Right lobe of liver (tissue), 6 donors: ENCODE data around the gene CD302. TPM values are rescaled to one million over a fixed set of nuclear protein-coding genes. Genes with fewer than 3 reads are reported as not detected.
"Not testable (repeated sequence)": the region's sequence is repeated elsewhere in the genome, so short reads cannot be mapped to it uniquely, and the experiment has no call there.

Experiments
- ATAC-seq, 4 donors: fragments of 200-7000 bp; cut with Tn5 transposase; one replicate each; pipeline ENCODE4 v1.9.1; 2020; ENCODE audit warnings: mild to moderate bottlenecking in 4 of 4, moderate library complexity in 4 of 4
- DNase-seq, 3 donors: peaks; one replicate each; pipeline ENCODE4 v3.0.0-alpha.2; 2020
- H3K27ac ChIP-seq, 3 donors: fragments of 200-600 bp; one replicate each; pipeline ENCODE4 v1.8.0; 2022
- H3K27me3 ChIP-seq, 2 donors: fragments of 200-600 bp; one replicate each; pipeline ENCODE4 v1.8.0; 2022
- H3K36me3 ChIP-seq, 4 donors: fragments of 200-600 bp; sonication (generic) in 1 of 4; one replicate each; pipeline versions ENCODE4 v1.5.1 to v1.8.0; 2017 to 2022; ENCODE audit warnings: control low read depth in 1 of 4
- H3K4me1 ChIP-seq, 4 donors: fragments of 200-600 bp; sonication (generic) in 1 of 4; one replicate each; pipeline versions ENCODE4 v1.5.1 to v1.8.0; 2017 to 2022; ENCODE audit warnings: control low read depth in 1 of 4
- H3K4me3 ChIP-seq, 3 donors: fragments of 200-600 bp; one replicate each; pipeline ENCODE4 v1.8.0; 2022
- H3K9me3 ChIP-seq, 4 donors: fragments of 200-600 bp; sonication (generic) in 1 of 4; one replicate each; pipeline versions ENCODE4 v1.5.1 to v1.8.0; 2017 to 2022; ENCODE audit warnings: control low read depth in 1 of 4
- CTCF ChIP-seq, 4 donors: fragments of 200-600 bp in 3 of 4; fragments of 450-650 bp in 1 of 4; IDR thresholded peaks; one replicate each; pipeline versions ENCODE4 v1.5.1 to v1.8.0; 2016 to 2022; ENCODE audit warnings: antibody characterized with exemption in 4 of 4, mild to moderate bottlenecking in 2 of 4
- POLR2A ChIP-seq: fragments of 450-650 bp; IDR thresholded peaks from one replicate; pipeline ENCODE4 v1.6.1; 2017; ENCODE audit warnings: antibody characterized with exemption, mild to moderate bottlenecking
- WGBS: methylation state at CpG from one replicate; pipeline ENCODE4 v1.1.6; 2018; ENCODE audit warnings: low coverage, low lambda C conversion rate; ENCODE audit not compliant: insufficient coverage; ENCODE audit errors: missing lambda C conversion rate; 5-methylcytosine and 5-hydroxymethylcytosine counted together
- intact Hi-C, 2 donors: fragments of 100-400 bp; cut with DNase I; formaldehyde crosslinking; loops; one replicate each; pipeline versions ENCODE4 v1.11.2 to v1.14.1; 2022
- total RNA-seq, 6 experiments: library from RNA; depleted of rRNA in 2 of 6; stranded (reverse); fragments of >200 nt in 2 of 6; fragmentation: NEBNext Ultra II Directional in 3 of 6; extraction: Animal tissue kit (Norgen Biotek cat#: 25700) in 3 of 6; gene quantifications; one replicate each; pipeline versions ENCODE4 v1.1.0 to v1.2.4, GENCODE V29; 2016 to 2023
- donor health status: DM: no; HTN: yes; CAD: no.
- donor health status: DM: no; HTN: no; CAD: no.
- donor health status: DM: no; HTN: no; CAD: no.
- donor health status: DM: no; HTN: yes; CAD: no.
- donor health status: DM: no; HTN: yes; CAD: no.

Gene CD302
- total RNA-seq, 6 experiments from 2014 or later, result 114 to 163 (median 130) TPM

- ATAC-seq (no peak), DNase-seq (no peak)
- Histone ChIP-seq H3K27ac (no peak overlapping the region), H3K27me3 (no peaks in the 10 kb centered on the region), H3K4me1 (no peaks in the 10 kb centered on the region), H3K4me3 (no peak overlapping the region), H3K9me3 (no peaks in the 10 kb centered on the region), H3K36me3 (peaks cover 0 to 48% (median 10%) of the 10 kb centered on the region in 4 donors)
- WGBS, result 85% methylated on average over 1 of the region's 1 CpG
- TF ChIP-seq CTCF (IDR thresholded peaks at IDR 0.05) (no peak), POLR2A (no peak)
- intact Hi-C loops, result no loop called here
These were observed 47.1 kb downstream of the CD302 start for GRCh38 chr2:159750873-159751272.

GRCh38 chr2:159748089-159748488, 49.9 kb downstream of the CD302 start:
- H3K9me3 ChIP-seq, result no peaks in the 10 kb centered on the region
- no peak overlapping the region for H3K27ac ChIP-seq
- no peaks in the 10 kb centered on the region for H3K4me1 ChIP-seq
- intact Hi-C loops, result no loop called here
- H3K27me3 ChIP-seq, result no peaks in the 10 kb centered on the region
- H3K4me3 ChIP-seq, result no peak overlapping the region
- DNase-seq, result no peak
- peaks cover 0 to 55% (median 10%) of the 10 kb centered on the region in 4 donors for H3K36me3 ChIP-seq
- WGBS, result 95% methylated on average over 9 of the region's 9 CpGs
- no peak for ATAC-seq
- TF ChIP-seq POLR2A (no peak), CTCF (IDR thresholded peaks at IDR 0.05) (no peak)

GRCh38 chr2:159745237-159745636, 52.8 kb downstream of the CD302 start:
- H3K36me3 ChIP-seq, result peaks cover 0 to 47% (median 11%) of the 10 kb centered on the region in 4 donors
- not testable (repeated sequence) for ATAC-seq

GRCh38 chr2:159744363-159744762, 53.6 kb downstream of the CD302 start:
- H3K4me1 ChIP-seq, result no peaks in the 10 kb centered on the region
- H3K36me3 ChIP-seq, result peaks cover 0 to 46% (median 11%) of the 10 kb centered on the region in 4 donors
- WGBS, result 49% methylated on average over 3 of the region's 3 CpGs
- intact Hi-C loops, result no loop called here
- H3K4me3 ChIP-seq, result no peak overlapping the region
- DNase-seq (no peak), ATAC-seq (peak in 1 of 4 donors; percentile 13)
- TF ChIP-seq POLR2A (no peak), CTCF (IDR thresholded peaks at IDR 0.05) (no peak)
- no peak overlapping the region for H3K27ac ChIP-seq
- no peaks in the 10 kb centered on the region for H3K27me3 ChIP-seq
- no peaks in the 10 kb centered on the region for H3K9me3 ChIP-seq

More at GRCh38 chr2:159745237-159745636, 52.8 kb downstream of the CD302 start:
- H3K4me1 ChIP-seq, H3K27me3 ChIP-seq, H3K4me3 ChIP-seq, H3K27ac ChIP-seq, intact Hi-C loops, H3K9me3 ChIP-seq, DNase-seq: not testable (repeated sequence)
- 90% methylated on average over 8 of the region's 11 CpGs for whole genome bisulfite sequencing

GRCh38 chr2:159742846-159743245, 55.2 kb downstream of the CD302 start:
- intact Hi-C loops, result no loop called here
- ATAC-seq, result no peak
- no peaks in the 10 kb centered on the region for H3K27me3 ChIP-seq
- TF ChIP-seq POLR2A, result no peak
- no peak for TF ChIP-seq CTCF (IDR thresholded peaks at IDR 0.05)
- no peak overlapping the region for H3K27ac ChIP-seq
- peaks cover 0 to 35% (median 7%) of the 10 kb centered on the region in 4 donors for H3K36me3 ChIP-seq
- WGBS, result 96% methylated on average over 5 of the region's 6 CpGs
- H3K4me1 ChIP-seq, result no peaks in the 10 kb centered on the region
- DNase-seq, result no peak
- H3K4me3 ChIP-seq, result no peak overlapping the region
- no peaks in the 10 kb centered on the region for H3K9me3 ChIP-seq
